CD8-positive, alpha-beta memory T cell (primary cell): Measurements from ENCODE around the gene KAZN. TPM values are rescaled to one million over a fixed set of nuclear protein-coding genes. Genes with fewer than 3 reads are reported as not detected.

Experiments
- CTCF ChIA-PET: fragments of 350-600 bp; sonication (Branson Sonifier 250); formaldehyde crosslinking; loops from one replicate; lab custom pipeline; 2021; ENCODE audit warnings: antibody characterized with exemption; lab: Charles Lee
- POLR2A ChIA-PET: fragments of 350-600 bp; sonication (Branson Sonifier 250); formaldehyde crosslinking; loops from one replicate; lab custom pipeline; 2021; ENCODE audit warnings: antibody characterized with exemption; lab: Charles Lee
- DNase-seq, 5 donors: peaks; one replicate each; pipeline versions ENCODE4 v3.0.0 to v3.0.0-alpha.2; 2020 to 2022; ENCODE audit warnings: mixed read lengths in 1 of 5
- H3K27ac ChIP-seq: one replicate; pipeline ENCODE4 v1.7.0; 2013; ENCODE audit warnings: low read depth, mild to moderate bottlenecking, low read length, moderate library complexity
- H3K27me3 ChIP-seq: 2 replicates; pipeline ENCODE4 v1.7.0; 2013; ENCODE audit warnings: low read length, mild to moderate bottlenecking; ENCODE audit not compliant: insufficient read depth, poor library complexity, severe bottlenecking
- H3K36me3 ChIP-seq: 2 replicates; pipeline ENCODE4 v1.7.0; 2013; ENCODE audit warnings: mild to moderate bottlenecking, low read length, moderate library complexity; ENCODE audit not compliant: insufficient read depth
- H3K4me1 ChIP-seq: 2 replicates; pipeline ENCODE4 v1.7.0; 2013; ENCODE audit warnings: mild to moderate bottlenecking, low read length, moderate library complexity; ENCODE audit not compliant: insufficient read depth
- H3K4me3 ChIP-seq: 2 replicates; pipeline ENCODE4 v1.7.0; 2013; ENCODE audit warnings: mild to moderate bottlenecking, low read length
- H3K9me3 ChIP-seq: 2 replicates; pipeline ENCODE4 v1.7.0; 2013; ENCODE audit warnings: mild to moderate bottlenecking, low read length
- H3K27ac Mint-ChIP-seq, 8 donors: one replicate each; pipeline ENCODE4 v1.8.0; 2020 to 2021; ENCODE audit warnings: mixed read lengths in 8 of 8, mild to moderate bottlenecking in 6 of 8, inconsistent platforms in 3 of 8, moderate library complexity in 3 of 8
- H3K27me3 Mint-ChIP-seq, 2 donors: one replicate each; pipeline ENCODE4 v1.8.0; 2020 to 2021; ENCODE audit warnings: mixed read lengths in 2 of 2, mild to moderate bottlenecking in 1 of 2, moderate library complexity in 1 of 2
- H3K36me3 Mint-ChIP-seq, 3 donors: one replicate each; pipeline ENCODE4 v1.8.0; 2020 to 2021; ENCODE audit warnings: mixed read lengths in 3 of 3, inconsistent platforms in 1 of 3, mild to moderate bottlenecking in 1 of 3
- H3K4me1 Mint-ChIP-seq, 3 donors: one replicate each; pipeline ENCODE4 v1.8.0; 2020 to 2021; ENCODE audit warnings: mixed read lengths in 3 of 3, inconsistent platforms in 1 of 3, mild to moderate bottlenecking in 1 of 3
- H3K4me3 Mint-ChIP-seq, 7 donors: one replicate each; pipeline ENCODE4 v1.8.0; 2020 to 2021; ENCODE audit warnings: mixed read lengths in 7 of 7, mild to moderate bottlenecking in 6 of 7, moderate library complexity in 4 of 7, inconsistent platforms in 2 of 7
- H3K9me3 Mint-ChIP-seq, 5 donors: one replicate each; pipeline ENCODE4 v1.8.0; 2020 to 2022; ENCODE audit warnings: mixed read lengths in 5 of 5, mild to moderate bottlenecking in 3 of 5, moderate library complexity in 2 of 5, inconsistent platforms in 1 of 5
- polyA plus RNA-seq: library from polyadenylated mRNA; unstranded; fragments of 300-500 nt; fragmentation: Illumina TruSeq; gene quantifications from one replicate; pipeline ENCODE4 v1.2.3, GENCODE V29; 2021
- total RNA-seq, 2 experiments: library from RNA; stranded (reverse); gene quantifications; one replicate each; pipeline ENCODE4 v1.2.3, GENCODE V29; 2021

KAZN gene
- total and polyA plus RNA-seq, 3 experiments from 2014 or later: 0.15 to 0.35 (median 0.18) TPM

DNA sequence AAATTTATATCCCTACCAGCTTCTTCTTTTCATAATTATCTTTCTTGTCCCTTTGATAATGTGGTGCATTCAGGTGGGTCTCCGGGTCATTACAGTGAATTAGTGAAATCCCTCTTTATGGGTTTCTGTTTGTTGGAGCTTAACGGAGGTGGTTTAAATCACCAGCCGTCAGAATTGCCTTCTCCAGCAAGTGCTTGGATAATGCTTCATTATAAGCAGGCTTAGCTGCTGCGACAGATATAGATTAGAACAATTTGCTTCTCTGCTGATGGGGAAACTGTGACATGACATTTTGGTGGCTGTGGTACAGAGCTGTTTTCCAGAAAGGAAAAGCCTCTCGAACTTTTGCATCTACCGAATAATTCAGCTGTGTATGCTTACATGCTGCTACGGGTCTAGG lies 56.9 kb downstream of the KAZN start:
- Mint-ChIP-seq H3K4me3 (peak overlapping the region in 1 of 7 donors; percentile 32), H3K27me3 (peaks cover 3 to 10% of the 10 kb centered on the region in 2 donors), H3K9me3 (no peaks in the 10 kb centered on the region), H3K27ac (no peak overlapping the region), H3K36me3 (no peaks in the 10 kb centered on the region), H3K4me1 (no peaks in the 10 kb centered on the region)
- no peaks in the 10 kb centered on the region for H3K36me3 ChIP-seq
- H3K4me1 ChIP-seq: no peaks in the 10 kb centered on the region
- POLR2A ChIA-PET: no interaction called here
- H3K27ac ChIP-seq: no peak overlapping the region
- H3K27me3 ChIP-seq: no peaks in the 10 kb centered on the region
- no peak for DNase-seq
- no peaks in the 10 kb centered on the region for H3K9me3 ChIP-seq
- CTCF ChIA-PET: no interaction called here
- H3K4me3 ChIP-seq: no peak overlapping the region

DNA sequence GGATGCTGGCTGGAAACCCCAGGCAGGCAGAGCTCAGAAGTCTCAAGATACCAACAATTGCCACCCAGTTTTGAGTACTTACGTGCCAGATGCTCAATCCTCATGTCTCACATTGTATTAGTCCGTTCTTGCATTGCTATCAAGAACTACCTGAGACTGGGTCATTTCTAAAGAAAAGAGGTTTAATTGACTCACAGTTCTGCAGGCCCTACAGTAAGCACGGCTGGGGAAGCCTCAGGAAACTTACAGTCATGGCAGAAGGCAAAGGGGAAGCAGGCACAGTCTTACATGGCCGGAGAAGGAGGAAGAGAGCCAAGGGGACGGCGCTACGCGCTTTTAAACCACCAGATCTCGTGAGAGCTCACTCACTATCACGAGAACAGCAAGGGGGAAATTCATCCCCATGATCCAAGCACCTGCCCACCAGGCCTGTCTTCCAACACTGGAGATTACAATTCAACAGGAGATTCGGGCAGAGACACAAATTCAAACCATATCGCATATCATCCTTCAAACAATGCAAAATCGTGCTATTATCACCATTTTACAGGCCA lies 58.0 kb downstream of the KAZN start:
- CTCF ChIA-PET: no interaction called here
- Histone ChIP-seq H3K4me3 (no peak overlapping the region), H3K27ac (no peak overlapping the region), H3K4me1 (no peaks in the 10 kb centered on the region), H3K27me3 (no peaks in the 10 kb centered on the region), H3K9me3 (no peaks in the 10 kb centered on the region), H3K36me3 (no peaks in the 10 kb centered on the region)
- POLR2A ChIA-PET: no interaction called here
- H3K27ac Mint-ChIP-seq: peak overlapping the region in 1 of 8 donors; percentile 83
- DNase-seq: no peak
- H3K9me3 Mint-ChIP-seq: no peaks in the 10 kb centered on the region
- peaks cover 3 to 10% of the 10 kb centered on the region in 2 donors for H3K27me3 Mint-ChIP-seq
- H3K4me3 Mint-ChIP-seq: no peak overlapping the region
- no peaks in the 10 kb centered on the region for H3K4me1 Mint-ChIP-seq
- H3K36me3 Mint-ChIP-seq: no peaks in the 10 kb centered on the region

DNA sequence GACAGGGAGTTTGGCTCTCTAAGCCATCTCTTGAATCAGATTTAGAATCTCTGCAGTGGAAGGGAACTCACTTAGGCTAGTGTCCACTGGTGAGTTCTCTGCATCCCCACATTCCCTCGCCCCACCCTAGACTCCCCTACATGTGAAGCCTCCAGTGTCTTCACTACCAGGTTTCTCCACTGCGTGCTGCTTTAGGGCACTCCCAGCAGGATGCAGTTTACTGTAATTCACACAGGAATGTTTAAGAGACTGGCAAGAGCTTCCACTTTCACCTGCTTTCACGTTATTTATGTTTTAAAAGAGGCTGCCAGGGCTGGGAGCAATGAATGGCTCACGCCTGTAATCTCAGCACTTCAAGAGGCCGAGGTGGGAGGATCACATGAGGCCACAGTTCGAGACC lies 60.2 kb downstream of the KAZN start:
- no peak for DNase-seq
- H3K27ac Mint-ChIP-seq: no peak overlapping the region
- Histone ChIP-seq H3K27ac (no peak overlapping the region), H3K4me1 (no peaks in the 10 kb centered on the region), H3K27me3 (no peaks in the 10 kb centered on the region), H3K36me3 (no peaks in the 10 kb centered on the region), H3K9me3 (no peaks in the 10 kb centered on the region), H3K4me3 (no peak overlapping the region)
- ChIA-PET POLR2A (no interaction called here), CTCF (no interaction called here)
- no peaks in the 10 kb centered on the region for H3K9me3 Mint-ChIP-seq
- no peak overlapping the region for H3K4me3 Mint-ChIP-seq
- no peaks in the 10 kb centered on the region for H3K36me3 Mint-ChIP-seq
- H3K4me1 Mint-ChIP-seq: no peaks in the 10 kb centered on the region
- H3K27me3 Mint-ChIP-seq: peaks cover 4 to 9% of the 10 kb centered on the region in 2 donors

DNA sequence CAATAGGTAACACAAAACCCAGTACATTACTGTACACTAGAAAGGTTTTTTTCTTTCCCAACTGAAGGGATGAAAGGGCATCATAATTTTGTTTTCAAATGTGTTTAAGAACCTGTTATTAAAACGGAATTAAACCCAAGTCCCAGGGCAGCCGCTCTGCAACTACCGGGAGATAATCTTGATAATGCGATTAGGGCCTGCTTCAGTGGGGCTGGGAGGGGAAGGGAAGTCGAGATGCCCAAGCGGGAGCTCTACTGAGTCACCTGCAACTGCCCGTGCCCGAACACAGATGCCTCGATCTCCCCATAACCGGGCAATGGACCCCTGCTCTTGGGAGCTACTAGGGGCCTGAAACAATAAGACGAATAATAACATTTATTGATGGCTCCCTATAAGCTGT lies 61.4 kb downstream of the KAZN start:
- Histone ChIP-seq H3K9me3 (no peaks in the 10 kb centered on the region), H3K4me3 (no peak overlapping the region), H3K27me3 (no peaks in the 10 kb centered on the region), H3K27ac (no peak overlapping the region), H3K4me1 (no peaks in the 10 kb centered on the region), H3K36me3 (no peaks in the 10 kb centered on the region)
- Mint-ChIP-seq H3K4me1 (no peaks in the 10 kb centered on the region), H3K36me3 (no peaks in the 10 kb centered on the region), H3K27ac (no peak overlapping the region), H3K27me3 (peaks cover 4 to 9% of the 10 kb centered on the region in 2 donors), H3K9me3 (no peaks in the 10 kb centered on the region), H3K4me3 (no peak overlapping the region)
- DNase-seq: no peak
- ChIA-PET CTCF (no interaction called here), POLR2A (no interaction called here)

DNA sequence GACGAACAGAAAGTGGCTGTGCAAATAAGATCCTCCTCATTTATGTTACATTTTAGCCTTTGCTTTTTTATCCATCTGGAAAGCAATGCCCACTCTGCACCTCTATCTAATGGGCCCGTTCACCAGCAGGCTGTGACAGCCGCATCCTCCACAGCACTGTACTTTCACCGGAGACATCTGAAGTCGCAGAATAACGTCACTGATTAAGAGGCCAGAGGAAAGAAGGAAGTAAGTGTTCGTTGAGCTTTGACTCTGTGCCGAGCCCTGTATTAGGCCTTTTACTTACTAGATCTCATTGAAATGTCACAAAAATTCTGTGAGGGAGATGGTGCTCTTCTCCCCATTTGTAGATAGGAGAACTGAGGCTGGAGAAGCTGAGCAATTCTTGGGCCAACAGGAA lies 62.3 kb downstream of the KAZN start:
- H3K4me1 Mint-ChIP-seq: no peaks in the 10 kb centered on the region
- Histone ChIP-seq H3K4me1 (no peaks in the 10 kb centered on the region), H3K27me3 (no peaks in the 10 kb centered on the region), H3K9me3 (no peaks in the 10 kb centered on the region), H3K4me3 (no peak overlapping the region), H3K36me3 (no peaks in the 10 kb centered on the region), H3K27ac (no peak overlapping the region)
- no peaks in the 10 kb centered on the region for H3K9me3 Mint-ChIP-seq
- no peaks in the 10 kb centered on the region for H3K36me3 Mint-ChIP-seq
- POLR2A ChIA-PET: no interaction called here
- H3K27ac Mint-ChIP-seq: no peak overlapping the region
- H3K27me3 Mint-ChIP-seq: peaks cover 4 to 9% of the 10 kb centered on the region in 2 donors
- CTCF ChIA-PET: no interaction called here
- H3K4me3 Mint-ChIP-seq: no peak overlapping the region
- no peak for DNase-seq

DNA sequence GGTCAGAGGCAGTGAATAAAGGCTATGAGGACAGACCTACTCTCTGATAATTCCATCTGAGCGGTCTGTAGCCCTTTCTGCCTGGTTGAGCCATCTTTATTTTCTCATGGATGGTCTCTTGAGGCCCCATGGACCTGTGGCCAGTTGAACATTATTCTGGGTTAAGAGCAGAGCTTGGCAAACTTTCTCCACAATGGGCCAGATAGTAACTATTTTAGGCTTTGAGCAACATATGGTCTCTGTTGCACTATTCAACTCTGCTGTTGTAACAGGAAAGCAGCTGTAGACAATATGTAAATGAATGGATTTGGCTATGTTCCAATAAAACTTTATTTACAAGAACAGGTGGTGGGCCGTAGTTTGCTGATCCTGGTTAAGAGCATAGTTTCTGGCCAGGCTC lies 62.7 kb downstream of the KAZN start:
- ChIA-PET CTCF (no interaction called here), POLR2A (no interaction called here)
- no peaks in the 10 kb centered on the region for H3K9me3 ChIP-seq
- H3K27ac ChIP-seq: no peak overlapping the region
- Mint-ChIP-seq H3K36me3 (no peaks in the 10 kb centered on the region), H3K4me1 (no peaks in the 10 kb centered on the region), H3K4me3 (no peak overlapping the region), H3K27ac (no peak overlapping the region), H3K27me3 (peaks cover 4 to 9% of the 10 kb centered on the region in 2 donors), H3K9me3 (no peaks in the 10 kb centered on the region)
- no peak for DNase-seq
- no peaks in the 10 kb centered on the region for H3K36me3 ChIP-seq
- no peaks in the 10 kb centered on the region for H3K27me3 ChIP-seq
- no peaks in the 10 kb centered on the region for H3K4me1 ChIP-seq
- no peak overlapping the region for H3K4me3 ChIP-seq

DNA sequence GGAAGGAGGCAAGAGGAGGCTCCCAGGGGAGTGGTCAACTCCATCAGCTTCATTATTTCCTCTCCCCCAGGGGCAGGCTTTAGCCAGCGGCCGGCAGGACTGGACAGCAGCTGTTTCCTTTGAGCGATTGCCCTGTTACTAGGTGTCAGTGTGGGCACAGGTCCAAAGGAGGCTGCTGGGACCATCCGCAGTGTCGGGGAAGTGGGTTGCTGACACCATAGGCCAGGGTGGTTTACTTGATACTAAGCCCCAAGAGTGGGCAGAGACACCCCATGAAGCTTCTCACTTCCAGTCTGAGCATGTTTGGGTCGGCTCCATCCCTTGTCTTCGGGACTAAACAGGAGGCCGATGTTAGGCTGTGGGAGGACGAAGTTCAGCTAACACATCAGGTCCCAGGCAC lies 63.6 kb downstream of the KAZN start:
- peaks cover 4 to 9% of the 10 kb centered on the region in 2 donors for H3K27me3 Mint-ChIP-seq
- no peak for DNase-seq
- H3K27ac Mint-ChIP-seq: no peak overlapping the region
- Histone ChIP-seq H3K27me3 (no peaks in the 10 kb centered on the region), H3K4me1 (no peaks in the 10 kb centered on the region), H3K36me3 (no peaks in the 10 kb centered on the region), H3K9me3 (no peaks in the 10 kb centered on the region), H3K27ac (no peak overlapping the region), H3K4me3 (no peak overlapping the region)
- H3K4me3 Mint-ChIP-seq: no peak overlapping the region
- no peaks in the 10 kb centered on the region for H3K9me3 Mint-ChIP-seq
- ChIA-PET CTCF (no interaction called here), POLR2A (no interaction called here)
- no peaks in the 10 kb centered on the region for H3K36me3 Mint-ChIP-seq
- no peaks in the 10 kb centered on the region for H3K4me1 Mint-ChIP-seq

DNA sequence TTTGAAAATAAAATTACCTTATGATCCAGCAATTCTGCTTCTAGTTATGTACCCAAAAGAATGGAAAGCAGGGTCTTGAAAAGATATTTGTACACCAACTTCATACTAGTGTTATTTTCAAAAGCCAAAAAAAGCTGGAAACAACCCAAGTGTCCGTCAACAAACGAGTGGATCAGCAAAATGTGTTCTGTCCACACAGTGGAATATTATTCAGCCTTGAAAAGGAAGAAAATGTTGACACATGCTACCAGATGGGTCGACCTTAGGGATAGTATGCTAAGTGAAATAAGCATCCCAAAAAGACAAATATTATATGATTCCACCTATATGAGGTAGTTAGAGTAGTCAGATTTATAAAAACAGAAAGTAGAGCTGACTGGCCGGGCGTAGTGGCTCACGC lies 65.3 kb downstream of the KAZN start:
- no peaks in the 10 kb centered on the region for H3K36me3 ChIP-seq
- H3K27ac ChIP-seq: no peak overlapping the region
- H3K4me1 Mint-ChIP-seq: no peaks in the 10 kb centered on the region
- no peaks in the 10 kb centered on the region for H3K9me3 Mint-ChIP-seq
- no peaks in the 10 kb centered on the region for H3K4me1 ChIP-seq
- POLR2A ChIA-PET: no interaction called here
- no peak overlapping the region for H3K4me3 ChIP-seq
- CTCF ChIA-PET: no interaction called here
- no peak for DNase-seq
- peaks cover 4 to 5% of the 10 kb centered on the region in 2 donors for H3K27me3 Mint-ChIP-seq
- H3K27me3 ChIP-seq: no peaks in the 10 kb centered on the region
- H3K4me3 Mint-ChIP-seq: no peak overlapping the region
- no peaks in the 10 kb centered on the region for H3K36me3 Mint-ChIP-seq
- H3K9me3 ChIP-seq: no peaks in the 10 kb centered on the region
- H3K27ac Mint-ChIP-seq: no peak overlapping the region

DNA sequence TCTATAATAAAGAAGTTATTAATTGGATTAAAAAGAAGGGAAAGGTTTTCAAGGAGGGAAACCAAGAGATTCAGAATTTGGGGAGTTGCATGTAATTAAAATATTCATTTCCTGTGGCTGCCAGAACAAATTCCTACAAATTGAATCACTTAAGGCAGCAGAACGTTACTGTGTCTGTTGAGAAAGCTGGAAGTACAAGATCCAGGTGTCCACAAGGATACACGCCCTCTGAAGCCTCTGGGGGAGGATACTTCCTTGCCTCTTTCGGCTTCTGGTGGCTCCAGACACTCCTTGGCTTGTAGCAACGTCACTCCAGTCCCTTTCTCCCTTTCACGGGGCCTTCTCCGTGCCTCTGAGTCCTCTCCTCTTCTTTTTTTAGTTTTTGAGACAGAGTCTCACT lies 67.9 kb downstream of the KAZN start:
- no peaks in the 10 kb centered on the region for H3K36me3 Mint-ChIP-seq
- ChIA-PET POLR2A (no interaction called here), CTCF (no interaction called here)
- H3K27me3 Mint-ChIP-seq: peaks cover 3 to 4% of the 10 kb centered on the region in 2 donors
- no peak overlapping the region for H3K27ac Mint-ChIP-seq
- H3K9me3 ChIP-seq: no peaks in the 10 kb centered on the region
- H3K9me3 Mint-ChIP-seq: no peaks in the 10 kb centered on the region
- no peaks in the 10 kb centered on the region for H3K4me1 Mint-ChIP-seq
- no peak overlapping the region for H3K27ac ChIP-seq
- DNase-seq: no peak
- H3K4me3 ChIP-seq: no peak overlapping the region
- no peaks in the 10 kb centered on the region for H3K4me1 ChIP-seq
- H3K4me3 Mint-ChIP-seq: no peak overlapping the region
- peaks cover 3% of the 10 kb centered on the region for H3K27me3 ChIP-seq
- no peaks in the 10 kb centered on the region for H3K36me3 ChIP-seq
